ENCODE measurements around the gene UGT1A8. TPM values are rescaled to one million over a fixed set of nuclear protein-coding genes. Genes with fewer than 3 reads are reported as not detected.

The UGT1A8 gene
- total and polyA plus RNA-seq, 2 donors (not counting 3 experiments of a cell fraction or from before 2014, with no cell fraction given) = not detected

- TF ChIP-seq POLR2A (IDR thresholded peaks at IDR 0.05; ENCODE audit: low read depth, low read length) (no peak), JUN (IDR thresholded peaks at IDR 0.05; ENCODE audit: borderline replicate concordance, insufficient read depth, insufficient read length, low read depth) (no peak), CTCF (IDR thresholded peaks at IDR 0.05; ENCODE audit: extremely low read depth in 1 of 2, insufficient read depth in 1 of 2, low read depth in 1 of 2, low read length in 2 of 2) (no peak), POLR2AphosphoS5 (IDR thresholded peaks at IDR 0.05; ENCODE audit: insufficient read depth, low read depth, low read length) (no peak), EZH2 (IDR thresholded peaks at IDR 0.05; ENCODE audit: borderline replicate concordance, low read depth, low read length, severe bottlenecking) (no peak), MYC (IDR thresholded peaks at IDR 0.05; ENCODE audit: low read depth, low read length) (no peak), GATA2 (IDR thresholded peaks at IDR 0.05; ENCODE audit: insufficient read depth, insufficient read length, low read depth, low read length) (no peak), FOS (IDR thresholded peaks at IDR 0.05; ENCODE audit: borderline replicate concordance, insufficient read depth, low read length) (no peak)
- TF ChIP-seq, protein P1, sequence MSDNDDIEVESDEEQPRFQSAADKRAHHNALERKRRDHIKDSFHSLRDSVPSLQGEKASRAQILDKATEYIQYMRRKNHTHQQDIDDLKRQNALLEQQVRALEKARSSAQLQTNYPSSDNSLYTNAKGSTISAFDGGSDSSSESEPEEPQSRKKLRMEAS (IDR thresholded peaks at IDR 0.05; ENCODE audit: insufficient read depth, insufficient read length) = no peak
- Histone ChIP-seq H3K27me3 (ENCODE audit: control insufficient read depth in 2 of 2, insufficient read depth in 2 of 2, low read length in 2 of 2) (no peaks in the 10 kb centered on the region), H2AFZ (ENCODE audit: low read depth, low read length) (no peak overlapping the region), H3K9ac (replicated peaks; ENCODE audit: extremely low read depth, insufficient read depth, low read length) (no peak overlapping the region), H3K79me2 (ENCODE audit: control insufficient read depth, insufficient read depth, low read length) (no peaks in the 10 kb centered on the region), H3K9me3 (replicated peaks; ENCODE audit: control insufficient read depth, insufficient read depth, low read length) (no peaks in the 10 kb centered on the region), H3K4me1 (ENCODE audit: control insufficient read depth, extremely low read depth, insufficient read depth, low read length) (no peaks in the 10 kb centered on the region), H3K36me3 (ENCODE audit: control insufficient read depth in 2 of 2, extremely low read depth in 1 of 2, insufficient read depth in 2 of 2, low read length in 2 of 2) (no peaks in the 10 kb centered on the region), H3K4me2 (ENCODE audit: insufficient read depth, low read length) (no peak overlapping the region), H3K4me3 (replicated peaks in 1 of 3; ENCODE audit: insufficient read depth in 1 of 3, low read depth in 1 of 3, low read length in 3 of 3) (no peak overlapping the region), H4K20me1 (replicated peaks; ENCODE audit: control insufficient read depth, extremely low read depth, insufficient read depth, low read length) (no peaks in the 10 kb centered on the region), H3K9me1 (replicated peaks; ENCODE audit: control insufficient read depth, extremely low read depth, insufficient read depth, low read length) (no peaks in the 10 kb centered on the region), H3K27ac (ENCODE audit: insufficient read depth, low read depth, low read length) (no peak overlapping the region)
- intact Hi-C loops (cut with micrococcal nuclease) = no loop called here
- BruUV-seq (replicated peaks) = no TSS peak
- FAIRE-seq = no peak
- DNase-seq (ENCODE audit: low read depth, low spot score) = no peak
- POLR2A ChIA-PET = no interaction called here
- CTCF ChIA-PET = no interaction called here
- dilution Hi-C loops (cut with MboI; ENCODE audit: extremely low pct_ligation_motif_present, low sequenced_read_pairs) = no loop called here
Observed at GRCh38 chr2:233796254-233796653, 178.8 kb downstream of the UGT1A8 start.

All from endothelial cell of umbilical vein (primary cell).